Fibroblast of skin of left biceps (primary cell): Measurements from ENCODE around the gene MAEA.
"Not testable (repeated sequence)": the region's sequence is repeated elsewhere in the genome, so short reads cannot be mapped to it uniquely, and the experiment has no call there.

Experiments
- DNase-seq, 2 experiments: peaks; one replicate each; pipeline ENCODE4 v3.0.0-alpha.2; 2013; ENCODE audit warnings: low read depth in 2 of 2

Gene MAEA

GRCh38 chr4:1367230-1367935 lies 77.7 kb downstream of the MAEA start:
- no peak for DNase-seq

- DNase-seq = no peak
Observed at GRCh38 chr4:1367936-1368289, 78.2 kb downstream of the MAEA start.

- no peak for DNase-seq
Observed at GRCh38 chr4:1368421-1369090, 78.9 kb downstream of the MAEA start.

GRCh38 chr4:1369091-1369450 lies 79.4 kb downstream of the MAEA start:
- DNase-seq = no peak

GRCh38 chr4:1369479-1370079 lies 79.9 kb downstream of the MAEA start:
- no peak for DNase-seq

- DNase-seq = no peak
Observed at GRCh38 chr4:1370321-1371124, 80.8 kb downstream of the MAEA start.

- no peak for DNase-seq
Observed at GRCh38 chr4:1371176-1372165, 81.8 kb downstream of the MAEA start.

GRCh38 chr4:1372576-1372975 lies 82.9 kb downstream of the MAEA start:
- not testable (repeated sequence) for DNase-seq

- DNase-seq = no peak
Observed at GRCh38 chr4:1373892-1374705, 84.4 kb downstream of the MAEA start.

- DNase-seq = no peak
Observed at GRCh38 chr4:1374706-1375045, 85.0 kb downstream of the MAEA start.

- DNase-seq = no peak
Observed at GRCh38 chr4:1375051-1375721, 85.5 kb downstream of the MAEA start.

GRCh38 chr4:1375761-1376322 lies 86.2 kb downstream of the MAEA start:
- DNase-seq = no peak

- no peak for DNase-seq
Observed at GRCh38 chr4:1376391-1376840, 86.7 kb downstream of the MAEA start.

GRCh38 chr4:1376841-1377605 lies 87.3 kb downstream of the MAEA start:
- no peak for DNase-seq

GRCh38 chr4:1377606-1378261 lies 88.0 kb downstream of the MAEA start:
- DNase-seq = no peak

GRCh38 chr4:1378559-1379231 lies 89.0 kb downstream of the MAEA start:
- no peak for DNase-seq

GRCh38 chr4:1379351-1379781 lies 89.7 kb downstream of the MAEA start:
- no peak for DNase-seq
